Keratinocyte (primary cell): ENCODE measurements around the gene DRD2. TPM values are rescaled to one million over a fixed set of nuclear protein-coding genes. Genes with fewer than 3 reads are reported as not detected.

ENCODE experiments used
- DNase-seq: peaks from one replicate; pipeline ENCODE4 v3.0.0-alpha.2; 2011; ENCODE audit warnings: low read depth, missing footprints, low spot score
- FAIRE-seq: peaks from 2 replicates; lab custom pipeline; 2011; peaks lifted over from hg19 to GRCh38; lab: Jason Lieb, UNC
- H2AFZ ChIP-seq: 2 replicates; pipeline ENCODE4 v1.6.0; 2012; ENCODE audit warnings: low read length, control low read depth, inconsistent platforms; ENCODE audit not compliant: control insufficient read depth
- H3K27ac ChIP-seq: 2 replicates; pipeline ENCODE4 v1.5.1; 2011; ENCODE audit warnings: low read length; ENCODE audit not compliant: control insufficient read depth, insufficient read depth
- H3K27me3 ChIP-seq: 3 replicates; pipeline ENCODE4 v1.6.0; 2011; ENCODE audit warnings: low read length; ENCODE audit not compliant: control insufficient read depth, insufficient read depth; ENCODE audit errors: extremely low read depth
- H3K36me3 ChIP-seq, 2 experiments: 2 replicates in 1 of 2; 3 replicates in 1 of 2; pipeline ENCODE4 v1.5.1; 2011; ENCODE audit warnings: low read length in 2 of 2, mild to moderate bottlenecking in 1 of 2; ENCODE audit not compliant: control insufficient read depth in 2 of 2, insufficient read depth in 2 of 2; ENCODE audit errors: extremely low read depth in 1 of 2
- H3K4me1 ChIP-seq: 3 replicates; pipeline ENCODE4 v1.5.1; 2011; ENCODE audit warnings: low read length; ENCODE audit not compliant: control insufficient read depth, insufficient read depth; ENCODE audit errors: extremely low read depth
- H3K4me2 ChIP-seq: 3 replicates; pipeline ENCODE4 v1.6.0; 2011; ENCODE audit warnings: low read depth, low read length; ENCODE audit not compliant: control insufficient read depth, insufficient read depth; ENCODE audit errors: extremely low read depth
- H3K4me3 ChIP-seq, 3 experiments: fragments of 200-600 bp in 1 of 3; sonication (generic) in 1 of 3; 2 replicates in 2 of 3; 3 replicates in 1 of 3; pipeline ENCODE4 v1.5.1; 2011 to 2016; ENCODE audit warnings: low read length in 3 of 3, mild to moderate bottlenecking in 3 of 3, control low read depth in 2 of 3, inconsistent platforms in 1 of 3, low read depth in 1 of 3, mixed read lengths in 1 of 3, mixed run types in 1 of 3, moderate library complexity in 1 of 3; ENCODE audit not compliant: control insufficient read depth in 2 of 3, insufficient read depth in 2 of 3; ENCODE audit errors: extremely low read depth in 1 of 3
- H3K79me2 ChIP-seq: 2 replicates; pipeline ENCODE4 v1.6.0; 2012; ENCODE audit warnings: low read length; ENCODE audit not compliant: control insufficient read depth, insufficient read depth
- H3K9ac ChIP-seq: 3 replicates; pipeline ENCODE4 v1.6.0; 2011; ENCODE audit warnings: low read length; ENCODE audit not compliant: control insufficient read depth, insufficient read depth; ENCODE audit errors: extremely low read depth
- H3K9me1 ChIP-seq: 3 replicates; pipeline ENCODE4 v1.6.0; 2011; ENCODE audit warnings: low read length; ENCODE audit not compliant: control insufficient read depth, insufficient read depth; ENCODE audit errors: extremely low read depth
- H3K9me3 ChIP-seq: 2 replicates; pipeline ENCODE4 v1.5.1; 2012; ENCODE audit warnings: low read depth, low read length; ENCODE audit not compliant: control insufficient read depth
- H4K20me1 ChIP-seq: 3 replicates; pipeline ENCODE4 v1.6.0; 2011; ENCODE audit warnings: low read length; ENCODE audit not compliant: control insufficient read depth, insufficient read depth; ENCODE audit errors: extremely low read depth
- CTCF ChIP-seq, 3 experiments: IDR thresholded peaks in 1 of 3; conservative IDR thresholded peaks in 1 of 3; optimal IDR thresholded peaks in 1 of 3; 2 replicates in 2 of 3; 3 replicates in 1 of 3; pipeline versions ENCODE3 to v1.5.1; 2011; ENCODE audit warnings: low read length in 3 of 3, mild to moderate bottlenecking in 3 of 3, moderate library complexity in 2 of 3, control low read depth in 1 of 3, inconsistent platforms in 1 of 3; ENCODE audit not compliant: insufficient read depth in 2 of 3; ENCODE audit errors: extremely low read depth in 1 of 3
- EZH2 ChIP-seq: IDR thresholded peaks from one replicate; pipeline ENCODE4 v1.6.1; 2012; ENCODE audit warnings: inconsistent platforms, mild to moderate bottlenecking, low read length, moderate library complexity
- dilution Hi-C: fragments of 300-500 bp; cut with MboI; formaldehyde crosslinking; loops from one replicate; pipeline ENCODE4 v1.7.0; 2020; ENCODE audit warnings: low sequenced_read_pairs; ENCODE audit not compliant: extremely low pct_ligation_motif_present
- polyA plus RNA-seq, 5 experiments: library from polyadenylated mRNA; depleted of rRNA in 3 of 5; stranded (reverse) in 3 of 5; stranded (forward) in 1 of 5; unstranded in 1 of 5; fragments of >200 nt; gene quantifications; 1 replicate in 1 of 5; 2 replicates in 3 of 5; 3 replicates in 1 of 5; pipeline versions ENCODE4 v1.2.1 to v1.2.3, GENCODE V29; 2011 to 2012; ENCODE audit warnings: missing spikeins in 2 of 5, low read depth in 1 of 5, low replicate concordance in 1 of 5

DRD2 gene
- polyA plus RNA-seq, 1 donor (not counting 4 experiments of a cell fraction or from before 2014, with no cell fraction given) = 0.26 TPM

GRCh38 chr11:113449743-113450142 is 25.5 kb downstream of the DRD2 start:
- Histone ChIP-seq H4K20me1 (no peaks in the 10 kb centered on the region), H3K79me2 (no peaks in the 10 kb centered on the region), H2AFZ (no peak overlapping the region), H3K9me1 (no peaks in the 10 kb centered on the region), H3K4me1 (peaks cover 33% of the 10 kb centered on the region), H3K36me3 (no peaks in the 10 kb centered on the region), H3K9me3 (no peaks in the 10 kb centered on the region), H3K4me3 (no peak overlapping the region), H3K27ac (no peak overlapping the region), H3K4me2 (no peak overlapping the region), H3K9ac (no peak overlapping the region), H3K27me3 (no peaks in the 10 kb centered on the region)
- TF ChIP-seq CTCF (optimal IDR thresholded peaks at IDR 0.05 in 1 of 3, IDR thresholded peaks at IDR 0.05 in 1 of 3, conservative IDR thresholded peaks at IDR 0.05 in 1 of 3; ENCODE audit: extremely low read depth in 1 of 3, insufficient read depth in 2 of 3, low read length in 3 of 3) = no peak
- no peak for TF ChIP-seq EZH2
- dilution Hi-C loops = loop anchor here (10.0 kb wide), 1 partner anchor 65 kb away; no protein-coding TSS in a partner anchor
- DNase-seq (no peak), FAIRE-seq (no peak)

- Histone ChIP-seq H3K4me1 (peaks cover 33% of the 10 kb centered on the region), H3K27me3 (no peaks in the 10 kb centered on the region), H4K20me1 (no peaks in the 10 kb centered on the region), H3K4me3 (no peak overlapping the region), H2AFZ (no peak overlapping the region), H3K4me2 (peak overlapping the region; percentile 73), H3K9me3 (no peaks in the 10 kb centered on the region), H3K27ac (peak overlapping the region; percentile 86), H3K79me2 (no peaks in the 10 kb centered on the region), H3K9ac (no peak overlapping the region), H3K36me3 (no peaks in the 10 kb centered on the region), H3K9me1 (no peaks in the 10 kb centered on the region)
- TF ChIP-seq EZH2 (no peak), CTCF (optimal IDR thresholded peaks at IDR 0.05 in 1 of 3, IDR thresholded peaks at IDR 0.05 in 1 of 3, conservative IDR thresholded peaks at IDR 0.05 in 1 of 3; ENCODE audit: extremely low read depth in 1 of 3, insufficient read depth in 2 of 3, low read length in 3 of 3) (no peak)
- FAIRE-seq = peak; percentile 46
- DNase-seq = no peak
- dilution Hi-C loops = no loop called here
These were observed 26.9 kb downstream of the DRD2 start for GRCh38 chr11:113448316-113448677.
